HTERT RPE-1 (cell line): ENCODE measurements around the gene ERAS.
"Not testable (repeated sequence)": the region's sequence is repeated elsewhere in the genome, so short reads cannot be mapped to it uniquely, and the experiment has no call there.

Source experiments
- in situ Hi-C: fragments of 300-500 bp; cut with MboI; formaldehyde crosslinking; loops from 4 replicates; pipeline ENCODE4 v1.14.3; 2020; ENCODE audit warnings: low sequenced_read_pairs

Gene ERAS

DNA sequence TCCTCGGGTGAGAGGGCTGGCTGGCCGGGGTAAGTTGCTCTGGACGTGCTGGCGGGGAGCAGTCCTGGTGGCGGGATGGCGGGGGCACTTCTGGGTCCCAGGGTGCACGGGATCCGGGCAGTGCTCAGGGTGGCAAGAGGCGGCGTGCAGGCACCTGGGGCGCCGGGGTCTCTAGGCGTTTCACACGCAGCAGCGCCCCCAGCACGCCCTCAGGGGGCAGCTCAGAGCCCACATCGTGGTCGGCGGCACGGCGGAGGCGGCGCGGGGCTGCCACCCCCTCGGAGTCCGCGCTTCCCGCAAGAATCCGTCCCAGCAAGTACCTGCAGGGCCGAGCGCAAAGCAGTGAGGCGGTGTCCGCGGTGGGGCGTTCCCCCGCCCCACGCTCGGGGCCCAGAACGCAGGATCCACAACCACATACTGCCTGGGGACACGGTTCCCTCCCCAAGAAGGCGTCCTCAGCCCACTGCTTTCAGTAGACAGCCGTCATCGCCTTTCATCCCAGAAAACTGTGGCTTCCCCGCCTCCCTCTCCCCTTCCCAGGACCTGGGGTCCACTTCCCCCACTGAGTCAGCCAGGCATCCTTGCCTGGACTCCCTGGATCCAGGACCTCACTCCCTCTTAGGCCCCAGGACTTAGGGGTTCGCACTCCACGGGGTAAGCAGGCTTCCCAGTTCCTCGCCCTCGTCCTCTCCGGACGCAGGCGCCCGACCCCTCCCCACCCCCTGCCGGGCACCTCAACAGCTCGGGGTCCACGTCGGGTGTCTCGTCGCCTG is 5.0 kb downstream of the ERAS start:
- in situ Hi-C loops, result no loop called here

DNA sequence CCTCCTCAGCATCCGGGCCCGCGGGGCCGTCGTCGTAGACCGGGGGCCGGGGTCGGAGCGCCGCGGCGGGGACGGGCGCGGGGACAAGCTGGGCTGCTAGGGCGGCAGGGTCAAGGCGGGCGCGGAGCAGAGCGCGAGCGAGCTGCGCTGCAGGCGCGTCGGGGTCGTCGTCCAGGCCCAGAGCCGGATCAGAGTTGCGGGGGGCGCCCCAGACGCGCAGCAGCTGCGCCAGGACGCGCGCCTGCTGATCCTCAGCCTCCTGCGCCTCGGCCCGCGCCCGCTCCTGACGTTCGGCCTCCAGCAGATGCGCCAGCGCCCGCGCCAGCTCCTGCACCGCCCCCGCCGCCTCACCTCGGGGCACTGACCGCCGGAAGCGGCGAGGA is 5.6 kb downstream of the ERAS start:
- in situ Hi-C loops, result no loop called here

DNA sequence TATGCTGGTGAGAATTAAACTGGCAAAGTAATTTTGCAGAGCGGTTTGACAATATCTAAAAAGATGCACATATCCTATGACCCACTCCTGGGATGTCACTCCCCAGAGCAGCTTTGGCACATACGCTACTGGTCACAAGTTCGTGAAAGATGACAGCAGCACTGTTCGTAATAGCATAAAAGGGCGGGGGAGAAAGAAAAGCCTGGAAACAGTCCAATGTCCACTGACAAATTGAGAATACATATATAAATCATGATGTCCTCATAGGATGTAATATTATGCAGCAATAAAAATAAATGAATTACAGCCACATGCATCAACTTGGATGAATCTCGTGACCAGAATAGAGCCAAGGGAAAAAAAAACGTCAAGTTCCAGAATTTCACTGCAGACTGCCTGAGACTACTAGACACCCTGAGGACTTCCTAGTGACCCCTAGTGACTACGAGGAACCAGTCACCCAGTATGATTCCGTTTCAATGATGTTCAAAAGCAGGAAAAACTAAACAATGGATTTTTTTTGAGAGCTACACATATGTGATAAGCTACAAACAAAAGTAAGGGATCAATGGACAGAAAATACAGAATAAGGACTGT is 7.3 kb downstream of the ERAS start:
- in situ Hi-C loops, result no loop called here

DNA sequence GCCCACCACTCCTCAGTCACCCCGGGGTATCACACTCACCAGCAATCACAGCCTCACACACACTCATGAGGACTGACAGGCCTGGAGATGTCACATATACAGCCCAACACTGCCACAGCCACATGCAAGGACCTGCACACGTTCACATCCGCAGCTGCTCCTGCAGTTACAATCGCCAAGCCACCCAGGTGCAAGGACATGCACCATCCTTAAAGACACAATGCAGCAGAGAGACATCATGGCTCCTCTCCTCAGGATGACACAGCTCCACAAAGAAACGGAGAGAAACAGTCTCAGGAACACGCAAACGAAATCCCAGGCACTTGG is 8.0 kb downstream of the ERAS start:
- in situ Hi-C loops, result no loop called here

DNA sequence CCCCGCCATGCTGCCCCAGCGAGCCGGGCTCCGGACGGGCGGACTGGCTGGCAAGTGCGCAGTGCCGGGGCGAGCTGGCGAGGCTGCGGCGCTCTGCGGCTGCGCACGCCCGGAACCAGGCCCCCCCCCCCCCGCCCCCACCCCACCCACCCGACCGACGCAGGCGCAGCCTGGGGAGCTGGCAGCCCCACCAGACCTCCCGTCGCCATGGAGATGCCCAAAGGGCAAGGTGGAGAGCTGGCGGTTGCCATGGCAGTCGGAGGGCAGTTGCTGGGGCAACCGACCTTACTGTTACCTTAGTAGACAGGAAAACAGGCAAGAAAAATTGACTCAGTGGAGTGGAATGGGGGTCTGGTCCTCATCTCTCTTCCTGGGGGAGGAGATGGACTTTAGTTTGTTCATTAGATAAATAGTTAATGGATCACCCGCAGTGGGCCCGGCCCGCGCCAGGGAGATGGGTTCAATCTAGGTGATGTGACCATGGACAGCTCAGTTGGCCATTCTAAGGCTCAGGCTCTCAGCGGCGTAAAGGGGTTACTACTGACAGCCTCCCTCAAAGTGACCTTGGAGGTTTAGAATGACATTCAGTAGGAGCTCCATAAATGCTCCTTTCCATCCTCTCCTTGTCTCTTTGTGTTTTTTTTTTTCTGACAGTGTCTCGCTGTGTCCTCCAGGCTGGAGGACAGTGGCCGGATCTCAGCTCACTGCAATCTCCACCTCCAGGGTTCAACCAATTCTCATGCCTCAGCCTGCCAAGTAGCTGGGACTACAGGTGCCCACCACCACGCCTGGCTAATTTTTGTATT is 9.4 kb downstream of the ERAS start, which contains the start of gene PCSK1N:
TSS of gene PCSK1N (minus strand) at position 87 of the 806 bp plus-strand sequence. CDS start at position 9, 78 bp downstream.
- in situ Hi-C loops, result no loop called here

DNA sequence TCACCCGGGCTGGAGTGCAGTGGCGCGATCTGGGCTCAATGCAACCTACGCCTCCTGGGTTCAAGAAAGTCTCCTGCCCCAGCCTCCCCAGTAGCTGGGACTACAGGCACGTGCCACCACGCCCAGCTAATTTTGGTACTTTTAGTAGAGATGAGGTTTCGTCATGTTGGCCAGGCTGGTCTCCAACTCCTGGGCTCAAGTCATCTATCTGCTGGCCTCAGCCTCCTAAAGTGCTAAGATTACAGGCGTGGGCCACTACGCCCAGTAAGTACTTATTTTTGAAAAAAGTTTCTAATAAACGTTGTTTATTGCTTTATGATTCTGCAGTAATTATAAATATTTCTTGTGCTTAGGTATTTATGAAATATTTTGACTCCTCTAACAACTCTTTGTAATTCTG is 13.4 kb downstream of the ERAS start:
- in situ Hi-C loops, result no loop called here

DNA sequence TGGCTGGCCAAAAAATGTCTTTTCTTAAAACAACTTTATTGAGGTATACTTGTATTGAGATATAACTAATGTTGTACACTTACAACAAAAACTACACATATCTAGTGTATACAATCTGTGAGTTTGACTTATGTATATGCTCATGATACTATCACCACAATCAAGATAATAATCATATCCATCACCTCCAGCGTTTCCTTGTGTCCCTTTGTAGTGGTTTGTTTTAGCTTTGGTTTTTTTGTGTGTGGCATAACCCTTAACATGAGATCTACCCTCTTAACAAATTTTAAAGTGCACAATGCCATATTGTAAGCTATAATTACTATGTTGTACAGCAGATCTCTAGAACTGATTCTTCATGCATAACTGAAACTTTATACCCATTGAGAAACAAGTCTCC is 22.5 kb downstream of the ERAS start:
- in situ Hi-C loops, result no loop called here

DNA sequence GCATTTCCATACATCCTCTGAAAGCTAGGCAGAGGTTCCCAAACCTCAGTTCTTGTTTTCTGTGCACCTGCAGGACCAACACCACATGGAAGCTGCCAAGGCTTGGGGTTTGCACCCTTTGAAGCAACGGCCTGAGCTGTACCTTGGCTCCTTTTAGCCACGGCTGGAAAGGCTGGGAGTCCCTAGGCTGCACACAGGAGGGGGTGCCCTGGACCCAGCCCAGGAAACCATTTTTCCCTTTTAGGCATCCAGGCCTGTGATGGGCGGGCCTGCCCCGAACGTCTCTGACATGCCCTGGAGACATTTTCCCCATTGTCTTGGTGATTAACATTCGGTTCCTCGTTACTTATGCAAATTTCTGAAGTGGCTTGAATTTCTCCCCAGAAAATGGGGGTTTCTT is 26.5 kb downstream of the ERAS start:
- in situ Hi-C loops, result no loop called here

DNA sequence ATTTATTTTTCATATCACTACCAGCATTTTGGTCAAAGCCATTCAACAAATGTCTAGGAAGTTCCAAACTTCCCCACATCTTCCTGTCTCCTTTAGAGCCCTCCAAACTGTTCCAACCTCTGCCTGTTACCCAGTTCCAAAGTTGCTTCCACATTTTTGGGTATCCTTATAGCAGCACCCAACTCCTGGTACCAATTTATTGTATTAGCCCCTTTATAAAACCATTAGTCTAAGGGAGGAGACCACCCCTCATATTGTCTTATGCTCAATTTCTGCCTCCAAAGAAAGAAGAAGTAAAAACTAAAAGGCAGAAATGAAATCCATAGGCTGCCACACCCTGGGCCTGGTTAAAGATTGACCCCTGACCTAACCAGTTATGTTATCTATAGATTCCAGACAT is 27.2 kb downstream of the ERAS start:
- in situ Hi-C loops, result not testable (repeated sequence)

DNA sequence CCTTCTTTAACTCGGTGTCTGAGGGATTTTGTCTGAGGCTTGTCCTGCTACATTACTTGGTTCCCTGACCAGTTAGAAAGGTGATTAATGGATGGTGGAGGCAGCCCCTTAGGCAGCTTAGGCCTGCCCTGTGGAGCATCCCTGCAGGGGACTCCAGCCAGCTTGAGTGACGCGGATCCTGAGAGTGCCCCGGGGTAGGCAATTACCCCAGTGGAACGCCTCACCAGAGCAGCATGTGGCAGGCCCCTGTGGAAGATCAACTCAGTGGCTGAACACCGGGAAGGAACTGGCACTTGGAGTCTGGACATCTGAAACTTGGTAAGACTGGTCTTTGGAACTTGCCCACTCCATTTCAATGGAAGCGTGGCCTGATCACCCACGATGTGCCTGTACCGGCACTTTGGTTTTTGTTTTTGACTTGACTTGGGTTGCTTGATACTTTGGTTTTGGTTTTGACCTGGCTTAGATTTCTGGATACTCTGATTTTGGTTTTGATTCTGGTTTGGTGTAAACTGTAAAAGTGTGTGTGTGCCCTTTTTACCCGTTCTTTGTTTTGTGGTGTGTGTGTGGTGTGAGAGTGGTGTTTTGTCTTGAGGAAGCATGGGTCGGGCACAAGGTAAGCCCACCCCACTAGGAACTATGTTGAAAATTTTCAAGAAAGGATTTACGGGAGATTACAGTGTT is 27.9 kb downstream of the ERAS start:
- in situ Hi-C loops, result not testable (repeated sequence)

DNA sequence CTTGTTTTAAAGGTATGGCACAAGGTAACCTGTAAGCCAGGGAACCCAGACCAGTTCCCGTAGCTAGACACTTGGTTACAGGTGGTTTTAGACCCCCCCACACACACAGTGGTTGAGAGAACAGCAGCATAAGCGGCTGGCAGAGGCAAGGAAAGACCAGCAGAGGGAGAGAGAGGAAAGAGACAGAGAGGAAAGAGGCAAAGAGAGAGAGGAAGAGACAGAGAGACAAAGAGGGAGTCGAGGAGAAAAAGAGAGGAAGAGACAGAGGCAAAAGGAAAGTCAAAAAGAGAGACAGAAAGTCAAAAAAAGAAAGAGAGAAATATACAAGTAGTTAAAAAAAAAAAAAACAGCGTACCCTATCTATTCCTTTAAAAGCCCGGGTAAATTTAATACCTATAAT is 28.6 kb downstream of the ERAS start:
- in situ Hi-C loops, result no loop called here

DNA sequence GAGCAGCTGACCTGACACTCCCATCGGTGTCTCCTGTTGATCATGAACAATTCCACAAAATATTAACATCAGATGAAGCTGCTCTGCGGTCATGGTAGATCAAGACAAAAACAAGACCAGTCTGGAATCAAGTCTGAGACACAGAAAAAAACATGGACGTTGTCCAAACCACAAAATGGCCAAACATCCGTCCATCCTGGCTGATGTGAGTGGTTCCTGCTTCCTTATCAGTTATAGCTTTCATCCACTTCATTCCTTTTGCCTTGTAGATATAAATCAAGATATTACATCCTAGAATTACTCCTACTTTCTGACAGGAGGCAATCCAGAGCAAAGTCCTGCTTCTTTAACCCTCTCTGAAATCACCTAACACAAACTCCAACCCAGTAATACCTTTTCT is 37.9 kb downstream of the ERAS start:
- in situ Hi-C loops, result no loop called here

DNA sequence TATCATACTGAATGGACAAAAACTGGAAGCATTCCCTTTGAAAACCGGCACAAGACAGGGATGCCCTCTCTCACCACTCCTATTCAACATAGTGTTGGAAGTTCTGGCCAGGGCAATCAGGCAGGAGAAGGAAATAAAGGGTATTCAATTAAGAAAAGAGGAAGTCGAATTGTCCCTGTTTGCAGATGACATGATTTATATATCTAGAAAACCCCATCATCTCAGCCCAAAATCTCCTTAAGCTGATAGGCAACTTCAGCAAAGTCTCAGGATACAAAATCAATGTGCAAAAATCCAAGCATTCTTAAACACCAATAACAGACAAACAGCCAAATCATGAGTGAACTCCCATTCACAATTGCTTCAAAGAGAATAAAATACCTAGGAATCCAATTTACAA is 45.7 kb downstream of the ERAS start:
- in situ Hi-C loops, result not testable (repeated sequence)

DNA sequence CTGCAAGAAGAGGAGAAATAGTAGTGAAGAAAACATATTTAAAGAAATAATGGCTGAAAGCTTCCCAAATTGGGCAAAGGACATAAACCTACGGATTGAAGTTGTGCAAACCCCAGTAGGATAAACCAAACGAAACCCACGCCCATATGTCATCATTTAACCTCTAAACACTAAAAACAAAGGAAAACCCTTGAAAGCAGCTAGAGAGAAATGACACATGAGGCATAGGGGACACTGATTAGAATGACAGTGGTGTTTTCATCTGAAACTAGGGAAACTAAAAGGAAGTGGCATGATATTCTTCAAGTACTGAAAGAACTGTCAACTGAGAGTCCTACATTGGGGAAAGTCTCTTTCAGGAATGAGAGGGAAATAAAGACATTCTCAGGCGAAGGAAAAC is 50.6 kb downstream of the ERAS start:
- in situ Hi-C loops, result not testable (repeated sequence)
